DND-41 (cell line): ENCODE data around the gene EFHD1.

Experiments
- ATAC-seq: fragments of 200-7000 bp; cut with Tn5 transposase; 3 replicates; pipeline ENCODE4 v1.9.1; 2021; ENCODE audit warnings: low read depth; ENCODE audit not compliant: insufficient read depth
- DNase-seq: peaks from one replicate; pipeline ENCODE4 v3.0.0-alpha.2; 2020
- H2AFZ ChIP-seq: 2 replicates; pipeline ENCODE4 v1.6.0; 2012; ENCODE audit warnings: low read depth, low read length
- H3K27ac ChIP-seq: 2 replicates; pipeline ENCODE4 v1.5.1; 2012; ENCODE audit warnings: low read length, inconsistent platforms
- H3K27me3 ChIP-seq: fragments of 200-600 bp; sonication (generic); 2 replicates; pipeline ENCODE4 v1.6.0; 2012; ENCODE audit warnings: low read length, mild to moderate bottlenecking, inconsistent platforms; ENCODE audit not compliant: insufficient read depth, poor library complexity
- H3K36me3 ChIP-seq: 2 replicates; pipeline ENCODE4 v1.5.1; 2012; ENCODE audit warnings: low read length, inconsistent platforms; ENCODE audit not compliant: insufficient read depth
- H3K4me1 ChIP-seq: 2 replicates; pipeline ENCODE4 v1.5.1; 2012; ENCODE audit warnings: mild to moderate bottlenecking, low read length; ENCODE audit not compliant: insufficient read depth
- H3K4me2 ChIP-seq: 2 replicates; pipeline ENCODE4 v1.6.0; 2012; ENCODE audit warnings: mild to moderate bottlenecking, moderate library complexity, low read length, inconsistent platforms; ENCODE audit not compliant: insufficient read depth
- H3K4me3 ChIP-seq, 2 experiments: fragments of 200-600 bp in 1 of 2; shearing (Covaris generic) in 1 of 2; 2 replicates each; pipeline ENCODE4 v1.5.1; 2012 to 2016; ENCODE audit warnings: inconsistent platforms in 2 of 2, low read length in 2 of 2, mild to moderate bottlenecking in 2 of 2, low read depth in 1 of 2, moderate library complexity in 1 of 2
- H3K79me2 ChIP-seq: 2 replicates; pipeline ENCODE4 v1.6.0; 2012; ENCODE audit warnings: low read length, inconsistent platforms; ENCODE audit not compliant: insufficient read depth
- H3K9ac ChIP-seq: 2 replicates; pipeline ENCODE4 v1.6.0; 2012; ENCODE audit warnings: low read depth, mild to moderate bottlenecking, inconsistent platforms, low read length, moderate library complexity
- H3K9me3 ChIP-seq: 2 replicates; pipeline ENCODE4 v1.5.1; 2012; ENCODE audit warnings: low read length, moderate library complexity, mild to moderate bottlenecking, inconsistent platforms; ENCODE audit not compliant: insufficient read depth, severe bottlenecking
- H4K20me1 ChIP-seq: 2 replicates; pipeline ENCODE4 v1.6.0; 2012; ENCODE audit warnings: low read length; ENCODE audit not compliant: insufficient read depth
- CTCF ChIP-seq: IDR thresholded peaks from 2 replicates; pipeline ENCODE4 v1.5.1; 2012; ENCODE audit warnings: borderline replicate concordance, low read length, moderate library complexity, mild to moderate bottlenecking; ENCODE audit not compliant: poor library complexity, severe bottlenecking; ENCODE audit errors: extremely low read depth
- EZH2 ChIP-seq: IDR thresholded peaks from 3 replicates; pipeline ENCODE4 v1.6.1; 2012; ENCODE audit warnings: borderline replicate concordance, low read depth, mild to moderate bottlenecking, moderate library complexity, low read length, inconsistent platforms; ENCODE audit not compliant: severe bottlenecking

EFHD1 gene

GRCh38 chr2:232593982-232594381, 39.4 kb upstream of the EFHD1 start:
- Histone ChIP-seq H3K27me3 (no peaks in the 10 kb centered on the region), H3K9ac (no peak overlapping the region), H3K4me1 (no peaks in the 10 kb centered on the region), H3K4me3 (no peak overlapping the region), H3K4me2 (no peak overlapping the region), H3K79me2 (no peaks in the 10 kb centered on the region), H3K27ac (no peak overlapping the region), H2AFZ (no peak overlapping the region), H4K20me1 (no peaks in the 10 kb centered on the region), H3K9me3 (no peaks in the 10 kb centered on the region), H3K36me3 (no peaks in the 10 kb centered on the region)
- DNase-seq: no peak
- no peak for ATAC-seq
- TF ChIP-seq EZH2: no peak
- TF ChIP-seq CTCF: no peak

- no peak for DNase-seq
Measured at GRCh38 chr2:232597362-232598079, 35.9 kb upstream of the EFHD1 start.

DNA sequence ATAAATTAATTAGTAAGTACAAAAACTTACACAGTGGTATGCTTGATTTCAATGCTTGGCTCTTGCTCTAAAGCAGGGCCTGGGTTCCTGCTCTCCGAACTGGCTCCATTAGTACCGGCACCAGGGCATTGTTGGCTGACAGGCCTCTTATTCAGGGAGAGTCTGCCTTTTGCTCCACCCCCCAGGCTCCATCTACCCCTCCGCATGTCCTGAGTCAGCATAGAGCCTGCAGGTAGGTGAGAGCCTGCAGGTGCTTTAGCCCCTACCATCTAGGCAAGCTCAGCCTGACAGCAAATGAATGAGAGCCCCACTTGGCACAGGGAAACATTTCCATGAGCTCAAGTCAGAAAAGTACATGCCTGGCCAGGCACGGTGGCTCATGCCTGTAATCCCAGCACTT, 35.1 kb upstream of the EFHD1 start:
- ATAC-seq (no peak), DNase-seq (no peak)
- Histone ChIP-seq H3K4me2 (no peak overlapping the region), H3K9me3 (no peaks in the 10 kb centered on the region), H3K4me3 (no peak overlapping the region), H3K9ac (no peak overlapping the region), H3K27me3 (no peaks in the 10 kb centered on the region), H3K4me1 (no peaks in the 10 kb centered on the region), H3K79me2 (no peaks in the 10 kb centered on the region), H3K36me3 (no peaks in the 10 kb centered on the region), H3K27ac (no peak overlapping the region), H2AFZ (no peak overlapping the region), H4K20me1 (no peaks in the 10 kb centered on the region)
- TF ChIP-seq CTCF: no peak
- no peak for TF ChIP-seq EZH2

More at GRCh38 chr2:232597362-232598079, 35.9 kb upstream of the EFHD1 start:
- no peak for ATAC-seq
- no peak overlapping the region for H3K9ac ChIP-seq
- no peak overlapping the region for H3K4me3 ChIP-seq
- no peak overlapping the region for H3K4me2 ChIP-seq
- H3K4me1 ChIP-seq: no peaks in the 10 kb centered on the region
- no peaks in the 10 kb centered on the region for H4K20me1 ChIP-seq
- H3K36me3 ChIP-seq: no peaks in the 10 kb centered on the region
- no peak overlapping the region for H3K27ac ChIP-seq
- H3K9me3 ChIP-seq: no peaks in the 10 kb centered on the region
- no peaks in the 10 kb centered on the region for H3K79me2 ChIP-seq
- H3K27me3 ChIP-seq: no peaks in the 10 kb centered on the region
- no peak for TF ChIP-seq EZH2
- TF ChIP-seq CTCF: no peak
- H2AFZ ChIP-seq: no peak overlapping the region
